SK-N-MC (cell line): Measurements from ENCODE around the gene C4B.

Experiments
- EZH2 ChIP-seq: fragments of 200-600 bp; sonication (generic); IDR thresholded peaks from one replicate; pipeline ENCODE4 v1.6.1; 2017; ENCODE audit warnings: antibody characterized with exemption
- POLR2AphosphoS5 ChIP-seq: IDR thresholded peaks from 2 replicates; pipeline ENCODE4 v1.6.1; 2012; ENCODE audit warnings: mild to moderate bottlenecking, low read depth, low read length, borderline replicate concordance

GRCh38 chr6:32079566-32080290, 65.1 kb downstream of the C4B start:
- TF ChIP-seq EZH2 (no peak), POLR2AphosphoS5 (no peak)
